C1 segment of cervical spinal cord (tissue), 14 donors: Measurements from ENCODE around the gene CDK11B.

Source experiments
- DNase-seq, 14 donors: peaks; one replicate each; lab custom pipeline; 2025; lab: John Stamatoyannopoulos, UW

CDK11B gene

DNA sequence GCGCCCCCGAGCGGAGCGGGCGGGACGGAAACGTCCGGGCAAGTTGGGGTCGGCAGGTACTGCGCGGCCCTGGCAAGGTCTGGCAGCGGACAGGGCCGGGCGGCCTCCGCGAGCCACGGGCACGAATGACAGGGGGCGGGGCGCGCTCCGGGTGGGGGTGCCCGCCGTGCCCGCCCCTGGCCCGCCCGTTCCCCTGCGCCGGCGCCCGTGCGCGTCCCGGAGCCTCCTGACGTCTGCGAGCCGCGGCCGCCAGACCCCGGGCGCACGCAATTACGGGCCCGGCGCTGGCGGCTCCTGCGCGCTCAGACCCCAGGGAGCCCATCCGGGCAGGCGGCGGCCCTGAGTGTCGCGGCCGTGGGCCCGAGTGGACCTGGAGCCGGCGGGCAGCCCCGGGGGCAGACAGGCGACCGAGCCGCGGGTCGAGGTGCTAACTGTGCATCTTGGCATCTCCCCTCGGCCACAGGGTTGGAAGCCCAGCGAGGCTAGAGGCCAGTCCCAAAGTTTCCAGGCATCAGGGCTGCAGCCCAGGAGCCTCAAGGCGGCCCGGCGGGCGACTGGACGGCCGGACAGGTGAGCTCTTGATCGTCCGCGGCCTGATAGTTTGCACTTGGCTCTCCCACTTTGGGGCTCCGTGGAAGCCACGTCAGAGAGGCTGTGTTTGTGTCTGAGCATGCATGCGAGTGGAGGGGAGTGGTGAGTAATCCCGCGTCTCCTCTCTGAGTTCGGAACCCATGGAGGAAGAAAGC is 42.6 kb downstream of the CDK11B start:
- peak in 1 of 14 donors; percentile 54 for DNase-seq

DNA sequence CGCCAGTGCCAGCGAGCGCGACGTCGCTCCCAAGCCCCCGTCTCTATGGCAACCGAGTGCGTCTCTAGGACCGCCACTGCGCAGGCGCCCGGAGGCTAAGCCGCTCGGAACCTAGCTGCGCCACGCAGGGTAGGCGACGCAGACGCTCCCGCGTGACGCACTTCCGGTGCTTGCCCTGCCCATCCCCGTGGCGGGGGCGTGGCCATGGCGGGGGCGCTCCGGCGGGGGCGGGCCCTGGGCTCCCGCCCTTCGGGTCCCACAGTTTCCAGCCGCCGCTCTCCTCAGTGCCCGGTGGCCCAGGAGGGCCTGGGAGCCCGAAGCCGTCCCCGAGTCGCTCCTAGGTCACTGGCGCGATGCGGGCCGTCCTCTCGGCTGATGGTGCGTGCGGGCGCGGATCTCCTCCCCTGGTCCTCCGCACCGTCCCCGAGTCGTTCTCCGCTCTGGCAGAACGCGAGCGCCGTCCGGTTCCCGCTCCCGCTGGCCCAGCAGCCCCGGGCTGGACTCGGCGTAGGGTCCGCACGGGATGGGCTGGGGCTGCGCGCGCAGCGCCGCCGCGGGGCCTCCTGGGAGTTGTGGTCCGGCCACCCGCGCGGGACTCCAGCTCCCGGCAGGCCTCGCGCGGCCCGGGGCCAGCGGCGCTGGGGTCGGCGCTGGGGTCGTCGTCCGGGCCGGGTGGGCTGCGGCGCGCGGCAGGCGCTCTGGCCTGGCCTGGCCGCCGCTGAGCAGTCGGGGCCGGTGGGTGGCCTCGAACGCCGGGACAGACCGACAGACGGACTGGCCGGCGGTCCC is 43.4 kb downstream of the CDK11B start, which contains the start of gene MIB2:
TSS of gene MIB2 (plus strand) at position 245 of the 789 bp plus-strand sequence. CDS start 7,953 bp downstream, outside the sequence.
- peak; percentile 46 to 97 (median 92) for DNase-seq

DNA sequence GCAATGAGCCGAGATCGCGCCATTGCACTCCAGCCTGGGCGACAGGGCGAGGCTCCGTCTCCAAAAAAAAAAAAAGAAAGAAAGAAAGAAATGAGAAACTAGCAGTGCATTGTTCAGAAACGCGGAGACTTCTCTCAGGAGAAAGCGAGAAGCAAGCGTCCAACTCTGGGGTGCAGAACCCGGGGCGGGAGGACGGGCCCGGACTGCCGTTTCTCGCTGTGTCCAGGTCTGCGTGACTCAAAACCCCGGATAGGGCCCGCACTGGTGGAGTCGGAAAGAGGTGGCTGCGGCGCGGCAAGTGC is 43.9 kb downstream of the CDK11B start:
- DNase-seq = no peak

DNA sequence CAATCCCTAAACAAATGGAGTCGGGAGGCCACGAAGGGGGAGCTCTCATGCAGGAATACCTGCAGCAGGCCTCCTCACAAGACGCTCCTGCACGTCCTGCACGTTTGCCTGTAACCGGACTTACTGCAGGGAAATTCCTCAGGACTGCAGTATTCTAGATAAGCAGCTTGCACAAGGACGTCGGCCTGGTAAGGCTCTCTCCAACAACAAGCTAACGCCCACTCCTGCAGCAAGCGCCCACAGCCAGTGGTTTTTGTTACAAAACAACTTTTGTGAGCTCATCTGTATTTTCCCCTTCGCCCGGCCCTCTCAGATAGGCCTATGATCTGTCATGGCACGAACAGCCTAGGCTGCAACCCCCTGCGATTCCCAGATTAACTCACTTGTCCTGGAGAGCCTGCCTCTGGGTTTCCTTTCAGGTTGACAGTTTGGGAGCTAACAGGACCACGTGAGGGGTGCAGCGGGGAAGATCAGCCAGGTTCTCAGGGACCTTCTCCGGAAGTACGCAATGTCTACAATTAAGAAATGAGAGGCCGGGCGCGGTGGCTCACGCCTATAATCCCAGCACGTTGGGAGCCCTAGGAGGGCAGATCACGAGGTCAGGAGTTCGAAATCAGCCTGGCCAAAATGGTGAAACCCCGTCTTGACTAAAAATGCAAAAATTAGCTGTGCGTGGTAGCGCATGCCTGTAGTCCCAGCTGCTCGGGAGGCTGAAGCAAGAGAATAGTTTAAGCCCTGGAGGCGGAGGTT is 44.4 kb downstream of the CDK11B start:
- DNase-seq = peak in 3 of 14 donors; percentile 11 to 34 (median 26)

DNA sequence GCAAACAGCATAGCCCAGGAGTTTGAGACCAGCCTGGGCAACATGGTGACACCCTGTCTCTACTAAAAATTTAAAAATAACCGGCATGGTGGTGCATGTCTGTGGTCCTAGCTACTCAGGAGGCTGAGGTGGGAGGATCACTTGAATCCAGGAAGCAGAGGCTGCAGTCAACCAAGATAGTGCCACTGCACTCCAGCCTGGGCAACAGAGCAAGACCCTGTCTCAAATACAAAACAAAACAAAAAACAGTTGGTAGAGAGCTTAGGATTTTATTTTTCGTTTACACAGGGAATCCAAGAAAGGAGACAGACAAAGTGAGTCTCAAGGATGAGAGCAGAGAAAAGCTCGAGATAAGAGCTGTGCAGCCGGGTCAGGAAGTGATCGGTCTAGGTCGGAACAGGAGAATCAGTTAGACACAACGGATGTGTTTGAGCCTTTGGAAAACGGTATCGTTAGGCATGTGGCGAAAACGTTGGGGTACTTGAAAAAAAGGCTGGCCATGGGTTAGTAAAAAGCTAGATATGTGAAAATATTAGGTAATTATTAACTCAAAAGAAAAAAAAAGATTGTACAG is 45.2 kb downstream of the CDK11B start:
- DNase-seq = no peak

DNA sequence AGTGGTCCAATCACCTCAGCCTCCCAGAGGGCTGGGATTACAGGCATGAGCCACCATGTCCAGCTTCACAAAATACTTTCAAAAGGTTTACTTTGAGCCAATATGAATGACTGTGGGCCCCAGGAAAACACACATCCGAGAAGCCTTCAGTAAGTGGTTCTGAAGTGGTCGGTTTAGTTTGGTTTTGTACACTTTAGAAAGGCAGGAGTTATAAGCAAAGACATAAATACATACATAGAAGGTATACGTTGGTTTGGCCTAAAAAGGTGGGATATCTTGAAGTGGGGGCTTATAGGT is 46.8 kb downstream of the CDK11B start:
- no peak for DNase-seq

DNA sequence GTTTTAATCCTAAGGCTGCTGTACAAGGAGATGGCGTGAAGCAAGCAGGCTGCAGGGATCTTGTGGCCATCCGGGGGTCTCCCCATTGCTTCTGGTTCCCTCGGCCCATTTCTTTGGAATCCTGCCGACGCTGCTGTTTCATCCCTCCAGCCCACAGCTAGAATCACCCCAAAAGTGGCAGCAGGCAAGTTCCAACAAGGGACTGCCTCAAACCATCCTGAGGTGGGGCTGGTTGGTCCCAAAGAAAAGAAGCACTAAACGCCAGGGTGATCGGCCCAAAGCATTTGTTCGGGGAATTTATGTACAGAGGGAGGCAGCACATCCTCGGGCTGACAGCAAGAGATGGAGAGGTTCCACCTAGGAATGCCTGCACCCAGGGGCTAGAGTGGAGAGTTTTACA is 48.0 kb downstream of the CDK11B start:
- no peak for DNase-seq

DNA sequence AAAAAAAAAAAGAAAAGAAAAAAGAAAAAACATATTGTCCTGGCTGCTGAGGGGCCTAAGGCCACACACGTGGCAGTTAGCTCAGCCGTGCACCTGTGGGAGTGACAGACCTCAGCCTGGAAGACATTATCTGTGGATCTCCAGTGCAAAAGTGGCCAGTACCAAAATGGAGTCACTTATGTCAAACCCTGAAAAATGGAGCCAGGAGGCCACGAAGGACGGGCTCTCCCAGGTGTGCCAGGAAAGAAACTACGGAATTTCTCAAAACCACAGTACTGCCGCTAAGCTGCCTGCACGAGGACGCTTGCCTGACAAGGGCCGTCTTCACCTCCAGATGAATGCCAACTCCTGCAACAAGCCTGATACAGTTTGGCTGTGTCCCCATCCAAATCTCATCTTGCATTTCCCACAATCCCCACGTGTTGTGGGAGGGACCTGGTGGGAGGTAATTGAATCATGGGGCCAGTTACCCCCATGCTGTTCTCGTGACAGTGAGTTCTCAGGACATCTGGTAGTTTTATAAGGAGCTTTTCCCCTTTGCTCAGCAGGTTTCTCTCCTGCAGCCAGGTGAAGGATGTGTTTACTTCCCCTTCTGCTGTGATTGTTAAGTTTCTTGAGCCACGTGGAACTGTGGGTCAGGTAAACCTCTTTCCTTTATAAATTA is 48.9 kb downstream of the CDK11B start:
- DNase-seq = no peak

DNA sequence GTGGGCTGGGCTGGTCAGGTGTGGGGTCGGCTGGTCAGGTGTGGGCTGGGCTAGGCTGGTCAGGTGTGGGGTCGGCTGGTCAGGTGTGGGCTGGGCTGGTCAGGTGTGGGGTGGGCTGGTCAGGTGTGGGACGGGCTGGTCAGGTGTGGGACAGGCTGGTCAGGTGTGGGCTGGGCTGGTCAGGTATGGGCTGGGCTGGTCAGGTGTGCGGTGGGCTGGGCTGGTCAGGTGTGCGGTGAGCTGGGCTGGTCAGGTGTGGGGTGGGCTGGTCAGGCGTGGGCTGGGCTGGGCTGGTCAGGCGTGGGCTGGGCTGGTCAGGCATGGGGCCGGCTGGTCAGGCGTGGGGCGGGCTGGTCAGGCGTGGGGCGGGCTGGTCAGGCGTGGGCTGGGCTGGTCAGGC is 52.6 kb downstream of the CDK11B start:
- DNase-seq = no peak

DNA sequence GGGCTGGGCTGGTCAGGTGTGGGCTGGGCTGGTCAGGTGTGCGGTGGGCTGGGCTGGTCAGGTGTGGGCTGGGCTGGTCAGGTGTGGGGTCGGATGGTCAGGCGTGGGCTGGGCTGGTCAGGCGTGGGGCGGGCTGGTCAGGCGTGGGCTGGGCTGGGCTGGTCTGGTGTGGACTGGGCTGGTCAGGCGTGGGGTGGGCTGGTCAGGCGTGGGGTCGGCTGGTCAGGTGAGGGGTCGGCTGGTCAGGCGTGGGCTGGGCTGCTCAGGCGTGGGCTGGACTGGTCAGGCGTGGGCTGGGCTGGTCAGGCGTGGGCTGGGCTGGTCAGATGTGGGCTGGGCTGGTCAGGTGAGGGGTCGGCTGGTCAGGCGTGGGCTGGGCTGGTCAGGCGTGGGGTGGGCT is 53.1 kb downstream of the CDK11B start:
- DNase-seq = no peak

DNA sequence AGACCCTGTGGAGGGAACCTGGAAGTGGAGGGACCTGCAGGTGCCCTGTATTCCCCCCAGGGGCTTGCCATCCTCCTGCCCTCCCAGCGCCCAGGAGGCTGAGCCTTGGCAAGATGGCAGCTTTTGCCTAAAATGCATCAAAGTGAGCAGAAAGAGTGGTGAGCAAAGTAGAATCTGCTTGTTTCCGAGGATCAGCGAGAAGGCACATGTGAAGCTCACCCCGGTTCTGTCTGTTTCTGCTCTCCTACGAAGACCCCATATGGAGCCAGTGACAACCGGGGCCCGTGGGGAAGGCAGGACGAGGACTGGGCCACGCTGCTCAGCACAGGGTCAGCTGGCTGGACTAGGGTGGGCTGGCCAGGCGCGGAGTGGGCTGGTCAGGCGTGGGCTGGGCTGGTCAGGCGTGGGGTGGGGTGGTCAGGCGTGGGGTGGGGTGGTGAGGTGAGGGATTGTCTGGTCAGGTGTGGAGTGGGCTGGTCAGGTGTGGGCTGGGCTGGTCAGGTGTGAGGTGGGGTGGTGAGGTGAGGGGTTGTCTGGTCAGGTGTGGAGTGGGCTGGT is 53.7 kb downstream of the CDK11B start:
- no peak for DNase-seq

DNA sequence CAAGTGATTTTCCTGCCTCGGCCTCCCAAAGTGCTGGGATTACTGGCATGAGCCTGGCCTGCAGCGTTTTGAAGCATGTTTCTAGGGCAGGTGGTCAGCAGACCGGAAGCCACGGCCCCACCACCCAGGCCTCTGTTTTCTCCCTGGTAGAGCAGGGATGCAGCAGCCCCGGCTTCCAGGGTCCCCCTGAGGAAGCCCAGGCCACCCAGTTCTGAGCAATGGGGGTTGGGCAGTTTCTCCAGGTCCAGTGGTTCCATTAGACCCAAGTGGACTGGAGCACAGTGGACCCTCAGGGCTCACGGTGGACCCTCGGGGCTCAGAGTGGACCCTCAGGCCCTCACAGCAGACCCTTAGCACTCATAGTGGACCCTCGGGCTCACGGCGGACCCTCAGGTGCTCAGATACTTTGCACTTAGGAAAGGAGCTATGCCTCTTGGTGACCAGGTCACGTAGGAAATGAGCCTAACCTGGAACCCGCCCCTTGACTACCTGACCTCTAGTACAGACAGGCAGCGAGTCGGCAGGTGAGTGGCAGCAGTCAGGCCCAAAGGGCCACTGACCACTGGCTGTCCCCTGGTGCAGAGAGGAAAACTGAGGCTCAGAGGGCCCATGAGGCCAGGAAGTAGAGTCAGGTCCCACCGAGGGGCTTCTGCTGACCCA is 54.3 kb downstream of the CDK11B start:
- no peak for DNase-seq

DNA sequence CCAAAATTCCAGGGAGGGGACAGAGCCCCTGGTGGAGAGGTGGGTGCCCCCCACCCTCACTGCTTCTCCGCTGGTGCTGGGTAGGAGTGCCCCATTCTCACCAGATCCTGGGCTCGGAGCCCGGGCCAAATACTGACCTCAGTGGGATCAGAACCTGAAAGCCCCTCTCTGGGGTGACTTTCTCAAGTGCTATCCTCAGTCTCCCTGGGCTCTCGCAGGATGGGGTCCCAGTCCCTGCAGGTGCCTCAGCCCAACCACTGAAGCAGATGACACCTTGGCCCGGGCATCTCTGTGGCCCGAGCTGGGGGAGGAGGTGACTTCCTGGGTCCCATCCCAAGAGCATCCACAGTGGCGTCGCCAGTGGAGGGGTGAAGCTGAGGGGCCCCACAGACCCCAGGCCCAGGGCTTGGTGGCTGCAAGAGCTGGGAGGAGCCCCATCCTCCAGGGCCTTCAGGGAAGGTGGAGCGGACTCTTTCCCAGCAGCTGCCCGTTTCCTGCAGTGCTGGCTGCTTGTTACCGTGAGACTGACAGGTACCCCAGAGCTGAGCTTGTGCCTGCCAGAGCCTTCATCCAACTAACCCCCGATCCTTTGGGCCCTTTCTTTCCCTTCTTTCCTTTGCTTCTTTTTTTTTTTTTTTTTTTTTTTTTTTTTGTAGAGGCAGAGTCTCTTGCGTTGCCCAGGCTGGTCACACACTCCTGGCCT is 55.0 kb downstream of the CDK11B start:
- no peak for DNase-seq

DNA sequence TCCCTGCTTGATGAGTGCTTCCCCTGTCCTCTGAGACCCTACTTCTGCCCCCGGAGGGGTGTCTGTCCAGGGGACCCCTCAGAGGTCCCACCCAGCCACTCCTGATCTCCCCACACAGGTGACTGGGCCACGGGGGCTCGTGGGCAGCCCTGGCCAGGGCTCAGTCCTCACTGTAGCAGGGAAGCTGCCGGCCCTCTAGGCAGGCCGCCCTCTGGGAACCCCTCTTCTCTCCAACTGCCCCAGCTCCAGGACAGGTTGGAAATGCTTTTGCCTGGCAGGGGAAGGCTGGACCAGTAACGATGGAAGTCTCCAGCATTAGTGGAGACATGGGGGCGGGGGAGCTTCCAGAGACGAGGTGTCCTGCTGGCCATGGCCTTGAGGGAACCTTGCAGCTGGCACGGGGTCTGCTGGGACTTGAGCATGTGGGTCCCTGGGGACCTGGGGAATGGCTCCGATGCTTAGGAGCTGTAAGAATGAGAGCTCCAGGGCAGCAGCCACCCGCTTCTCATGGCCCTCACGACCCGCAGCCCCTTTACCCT is 55.8 kb downstream of the CDK11B start:
- DNase-seq = no peak

DNA sequence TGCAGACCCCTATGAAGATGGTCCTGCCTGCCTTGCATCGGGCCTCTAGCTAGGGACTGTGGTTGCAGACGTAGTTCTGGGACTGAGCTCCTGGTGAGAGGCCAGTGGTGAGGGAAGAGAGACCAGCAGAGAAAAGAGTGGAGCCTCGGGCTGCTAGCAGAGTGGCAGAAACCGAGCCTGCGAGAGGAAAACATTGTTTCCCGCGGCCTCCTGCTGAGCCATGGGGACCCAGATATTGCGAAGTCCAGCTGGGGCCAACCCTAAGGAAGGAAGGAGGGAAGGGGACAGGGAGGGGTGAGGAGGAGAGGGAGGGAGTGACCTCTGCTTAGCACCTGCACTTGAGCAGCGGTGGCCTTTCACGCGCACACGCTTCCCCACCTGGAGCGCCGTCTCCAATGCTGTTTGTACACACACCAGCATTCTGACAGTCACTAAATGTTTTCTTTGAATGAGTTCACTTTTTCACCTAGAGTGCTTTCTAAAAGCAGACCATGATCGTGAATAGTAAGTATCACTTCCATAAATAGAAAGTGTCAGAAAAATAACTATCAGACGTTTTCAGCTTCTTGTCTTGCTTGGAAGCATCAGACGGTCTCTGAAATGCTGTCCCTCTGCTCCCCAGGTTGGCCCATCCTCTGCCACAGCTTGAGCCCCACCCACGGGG is 56.4 kb downstream of the CDK11B start:
- no peak for DNase-seq

DNA sequence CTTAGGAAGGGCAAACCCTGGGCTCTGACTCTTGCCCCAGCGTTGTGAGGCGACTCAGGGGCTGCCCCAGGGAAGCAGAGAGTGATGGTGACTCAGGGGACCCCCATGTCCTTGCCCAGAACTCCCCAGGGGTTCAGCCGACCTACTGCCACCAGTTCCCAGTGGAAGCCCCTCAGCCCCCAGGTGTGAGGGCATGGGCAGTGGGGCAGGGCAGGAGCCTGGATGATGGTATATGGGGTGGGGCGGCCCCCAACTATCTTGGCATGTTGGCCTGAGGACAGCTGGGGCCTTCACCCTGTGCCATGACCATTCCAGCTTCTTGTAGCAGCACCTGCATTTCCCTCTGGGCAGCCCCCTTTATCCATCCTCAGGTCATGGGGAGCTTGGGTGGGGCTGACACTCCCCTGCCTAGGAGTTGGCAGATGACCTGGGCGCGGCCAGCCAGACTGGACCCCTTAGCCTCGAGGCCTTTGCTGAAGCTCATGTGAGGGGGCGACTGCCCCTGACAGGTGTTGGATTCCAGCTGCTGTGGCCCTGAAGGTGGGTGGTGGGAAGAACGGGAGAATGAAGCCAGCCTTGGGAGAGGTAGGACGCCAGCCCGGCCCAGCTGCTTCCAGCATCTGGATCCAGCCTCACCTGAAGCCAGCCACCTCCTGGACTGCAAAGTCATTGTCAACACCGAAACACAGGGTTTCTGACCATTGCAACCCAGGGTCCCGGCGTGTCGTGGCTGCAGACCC is 57.1 kb downstream of the CDK11B start:
- no peak for DNase-seq

DNA sequence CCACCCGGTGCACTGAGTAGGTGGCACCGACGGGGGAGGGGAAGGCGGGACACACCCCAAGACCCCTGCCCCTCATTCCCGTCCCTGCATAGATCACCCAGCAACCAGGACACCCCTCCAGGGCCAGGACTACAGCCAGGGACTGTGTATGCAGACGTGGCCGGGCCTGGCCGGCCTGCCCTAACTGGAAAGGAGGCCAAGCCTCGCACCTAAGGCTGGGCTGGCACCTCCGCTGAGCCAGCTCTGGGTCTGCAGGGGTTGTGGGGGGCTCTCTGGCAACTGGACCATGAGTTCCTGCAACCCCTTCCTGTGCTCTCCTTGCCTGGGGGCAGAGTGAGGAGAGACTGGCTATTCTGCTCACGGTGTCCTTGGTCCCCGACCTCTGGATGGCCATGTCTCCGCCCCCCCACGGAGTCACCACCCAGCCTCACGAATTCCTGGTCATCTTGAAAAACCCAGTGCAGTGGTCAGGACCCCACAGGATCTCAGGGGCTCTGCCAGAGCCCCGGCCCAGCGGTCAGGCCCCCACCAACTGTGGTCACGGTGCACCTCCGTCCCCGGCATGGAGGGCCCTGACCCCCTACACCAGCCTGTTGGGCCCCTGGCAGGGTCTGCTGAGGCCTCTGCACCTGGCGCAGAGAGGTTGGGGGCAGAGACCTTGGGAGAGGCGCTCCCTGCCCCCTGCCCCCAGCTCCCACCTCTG is 57.8 kb downstream of the CDK11B start:
- no peak for DNase-seq
